Activated CD4-positive, alpha-beta T cell treated with anti-CD3 and anti-CD28 coated beads, Interleukin-2, amount 50 U/mL, for 24 hours (primary cell): Measurements from ENCODE around the gene CPHXL2.

Experiments used
- DNase-seq, 2 donors: peaks; one replicate each; pipeline ENCODE4 v3.0.0-alpha.2; 2020; ENCODE audit warnings: low read depth in 1 of 2, low spot score in 1 of 2

Gene CPHXL2

GRCh38 chr16:75644240-75645012 is 32.4 kb downstream of the CPHXL2 start:
- no peak for DNase-seq

- DNase-seq = no peak
Measured at GRCh38 chr16:75640598-75640997, 36.2 kb downstream of the CPHXL2 start.

- DNase-seq = no peak
Measured at GRCh38 chr16:75635036-75635435, 41.8 kb downstream of the CPHXL2 start.

- no peak for DNase-seq
Measured at GRCh38 chr16:75632857-75633256, 44.0 kb downstream of the CPHXL2 start.

- no peak for DNase-seq
Measured at GRCh38 chr16:75630052-75630451, 46.8 kb downstream of the CPHXL2 start.

GRCh38 chr16:75629132-75629531 is 47.7 kb downstream of the CPHXL2 start:
- DNase-seq = no peak

- no peak for DNase-seq
Measured at GRCh38 chr16:75628351-75628750, 48.5 kb downstream of the CPHXL2 start.

GRCh38 chr16:75627851-75628250 is 49.0 kb downstream of the CPHXL2 start:
- no peak for DNase-seq

- DNase-seq = no peak
Measured at GRCh38 chr16:75626806-75627205, 50.0 kb downstream of the CPHXL2 start.

GRCh38 chr16:75624921-75625334 is 51.9 kb downstream of the CPHXL2 start:
- DNase-seq = no peak

GRCh38 chr16:75622761-75623605 is 53.8 kb downstream of the CPHXL2 start, which contains the start of gene ADAT1:
Gene ADAT1, minus strand, starts transcription at chr16:75623281. Its CDS starts 2,482 bp downstream, at chr16:75620799.
- peak; percentile 92 to 96 for DNase-seq

GRCh38 chr16:75621170-75621477 is 55.7 kb downstream of the CPHXL2 start:
- no peak for DNase-seq

- DNase-seq = no peak
Measured at GRCh38 chr16:75620326-75621169, 56.3 kb downstream of the CPHXL2 start.

GRCh38 chr16:75618780-75619179 is 58.0 kb downstream of the CPHXL2 start:
- DNase-seq = no peak

GRCh38 chr16:75617121-75617520 is 59.7 kb downstream of the CPHXL2 start:
- no peak for DNase-seq

GRCh38 chr16:75616521-75617010 is 60.2 kb downstream of the CPHXL2 start:
- no peak for DNase-seq

- no peak for DNase-seq
Measured at GRCh38 chr16:75615619-75616018, 61.2 kb downstream of the CPHXL2 start.

GRCh38 chr16:75614066-75614897 is 62.5 kb downstream of the CPHXL2 start:
- no peak for DNase-seq
